Neural cell (in vitro differentiated cells): ENCODE measurements around the gene TAAR2.

Experiments
- EP300 ChIP-seq: fragments of 450-650 bp; conservative IDR thresholded peaks from 2 replicates; pipeline ENCODE4 v1.6.1; 2014; ENCODE audit warnings: antibody characterized with exemption, mild to moderate bottlenecking, moderate library complexity; ENCODE audit not compliant: poor library complexity, severe bottlenecking
- EZH2 ChIP-seq: fragments of 200-600, 300-800 bp; shearing (Covaris generic), sonication (generic); IDR thresholded peaks from 2 replicates; pipeline ENCODE4 v1.6.1; 2014; ENCODE audit warnings: antibody characterized with exemption, low read length, borderline replicate concordance, mild to moderate bottlenecking; ENCODE audit not compliant: insufficient read depth, poor library complexity, severe bottlenecking
- MXI1 ChIP-seq: fragments of 450-650 bp; conservative IDR thresholded peaks from 2 replicates; pipeline ENCODE4 v1.6.1; 2014; ENCODE audit warnings: antibody characterized with exemption, mild to moderate bottlenecking; ENCODE audit not compliant: poor library complexity, severe bottlenecking
- POLR2AphosphoS5 ChIP-seq: IDR thresholded peaks from 2 replicates; pipeline ENCODE4 v1.6.1; 2012
- SMC3 ChIP-seq: fragments of 450-650 bp; conservative IDR thresholded peaks from 2 replicates; pipeline ENCODE4 v1.6.1; 2014; ENCODE audit warnings: antibody characterized with exemption, mild to moderate bottlenecking, moderate library complexity; ENCODE audit not compliant: poor library complexity
- TF ChIP-seq, protein P1 (sequence below): fragments of 450-650 bp; IDR thresholded peaks from 2 replicates; pipeline ENCODE4 v1.5.1; 2014; ENCODE audit warnings: antibody characterized with exemption, mild to moderate bottlenecking, moderate library complexity; ENCODE audit not compliant: poor library complexity, severe bottlenecking
- TF ChIP-seq, protein P2 (sequence below): IDR thresholded peaks from 2 replicates; pipeline ENCODE4 v1.6.1; 2012; ENCODE audit warnings: borderline replicate concordance

DNA sequence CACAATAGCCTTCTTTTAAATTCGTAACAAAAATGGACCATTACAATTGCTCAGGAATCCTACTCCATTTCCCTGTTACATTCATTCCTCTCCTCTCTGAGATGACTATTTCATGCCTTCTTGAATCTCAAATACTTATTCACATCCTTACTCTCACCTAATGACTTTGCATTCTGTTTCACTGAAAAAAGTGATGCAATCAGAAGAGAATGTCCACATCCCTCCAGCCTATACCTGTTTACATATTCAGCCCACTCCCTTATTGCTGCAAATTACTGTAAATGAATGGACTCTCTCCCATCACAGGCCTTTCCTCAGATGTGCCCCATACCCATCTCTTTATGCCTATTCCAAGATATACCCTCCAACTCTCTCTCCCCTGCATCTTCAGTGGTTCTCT, 26.4 kb upstream of the TAAR2 start:
- TF ChIP-seq, protein P1, sequence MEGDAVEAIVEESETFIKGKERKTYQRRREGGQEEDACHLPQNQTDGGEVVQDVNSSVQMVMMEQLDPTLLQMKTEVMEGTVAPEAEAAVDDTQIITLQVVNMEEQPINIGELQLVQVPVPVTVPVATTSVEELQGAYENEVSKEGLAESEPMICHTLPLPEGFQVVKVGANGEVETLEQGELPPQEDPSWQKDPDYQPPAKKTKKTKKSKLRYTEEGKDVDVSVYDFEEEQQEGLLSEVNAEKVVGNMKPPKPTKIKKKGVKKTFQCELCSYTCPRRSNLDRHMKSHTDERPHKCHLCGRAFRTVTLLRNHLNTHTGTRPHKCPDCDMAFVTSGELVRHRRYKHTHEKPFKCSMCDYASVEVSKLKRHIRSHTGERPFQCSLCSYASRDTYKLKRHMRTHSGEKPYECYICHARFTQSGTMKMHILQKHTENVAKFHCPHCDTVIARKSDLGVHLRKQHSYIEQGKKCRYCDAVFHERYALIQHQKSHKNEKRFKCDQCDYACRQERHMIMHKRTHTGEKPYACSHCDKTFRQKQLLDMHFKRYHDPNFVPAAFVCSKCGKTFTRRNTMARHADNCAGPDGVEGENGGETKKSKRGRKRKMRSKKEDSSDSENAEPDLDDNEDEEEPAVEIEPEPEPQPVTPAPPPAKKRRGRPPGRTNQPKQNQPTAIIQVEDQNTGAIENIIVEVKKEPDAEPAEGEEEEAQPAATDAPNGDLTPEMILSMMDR, result no peak
- TF ChIP-seq EZH2, result no peak
- no peak for TF ChIP-seq EP300
- TF ChIP-seq, protein P2, sequence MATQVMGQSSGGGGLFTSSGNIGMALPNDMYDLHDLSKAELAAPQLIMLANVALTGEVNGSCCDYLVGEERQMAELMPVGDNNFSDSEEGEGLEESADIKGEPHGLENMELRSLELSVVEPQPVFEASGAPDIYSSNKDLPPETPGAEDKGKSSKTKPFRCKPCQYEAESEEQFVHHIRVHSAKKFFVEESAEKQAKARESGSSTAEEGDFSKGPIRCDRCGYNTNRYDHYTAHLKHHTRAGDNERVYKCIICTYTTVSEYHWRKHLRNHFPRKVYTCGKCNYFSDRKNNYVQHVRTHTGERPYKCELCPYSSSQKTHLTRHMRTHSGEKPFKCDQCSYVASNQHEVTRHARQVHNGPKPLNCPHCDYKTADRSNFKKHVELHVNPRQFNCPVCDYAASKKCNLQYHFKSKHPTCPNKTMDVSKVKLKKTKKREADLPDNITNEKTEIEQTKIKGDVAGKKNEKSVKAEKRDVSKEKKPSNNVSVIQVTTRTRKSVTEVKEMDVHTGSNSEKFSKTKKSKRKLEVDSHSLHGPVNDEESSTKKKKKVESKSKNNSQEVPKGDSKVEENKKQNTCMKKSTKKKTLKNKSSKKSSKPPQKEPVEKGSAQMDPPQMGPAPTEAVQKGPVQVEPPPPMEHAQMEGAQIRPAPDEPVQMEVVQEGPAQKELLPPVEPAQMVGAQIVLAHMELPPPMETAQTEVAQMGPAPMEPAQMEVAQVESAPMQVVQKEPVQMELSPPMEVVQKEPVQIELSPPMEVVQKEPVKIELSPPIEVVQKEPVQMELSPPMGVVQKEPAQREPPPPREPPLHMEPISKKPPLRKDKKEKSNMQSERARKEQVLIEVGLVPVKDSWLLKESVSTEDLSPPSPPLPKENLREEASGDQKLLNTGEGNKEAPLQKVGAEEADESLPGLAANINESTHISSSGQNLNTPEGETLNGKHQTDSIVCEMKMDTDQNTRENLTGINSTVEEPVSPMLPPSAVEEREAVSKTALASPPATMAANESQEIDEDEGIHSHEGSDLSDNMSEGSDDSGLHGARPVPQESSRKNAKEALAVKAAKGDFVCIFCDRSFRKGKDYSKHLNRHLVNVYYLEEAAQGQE, result no peak
- no peak for TF ChIP-seq POLR2AphosphoS5
- no peak for TF ChIP-seq MXI1
- TF ChIP-seq SMC3, result no peak
